Mesendoderm (in vitro differentiated cells): ENCODE data around the gene MROH2A.

Source experiments
- DNase-seq: peaks from one replicate; pipeline ENCODE4 v3.0.0; 2013
- H2AK5ac ChIP-seq: 2 replicates; pipeline ENCODE4 v1.6.1; 2013; ENCODE audit warnings: low read length, inconsistent platforms
- H2BK120ac ChIP-seq: 2 replicates; pipeline ENCODE4 v1.6.1; 2013; ENCODE audit warnings: low read depth, mild to moderate bottlenecking, low read length, moderate library complexity, mixed read lengths
- H2BK15ac ChIP-seq: replicated peaks from 2 replicates; pipeline ENCODE4 v1.6.1; 2013; ENCODE audit warnings: low read depth, mild to moderate bottlenecking, moderate library complexity
- H2BK5ac ChIP-seq: 2 replicates; pipeline ENCODE4 v1.6.1; 2013; ENCODE audit warnings: low read length, inconsistent platforms
- H3K18ac ChIP-seq: 2 replicates; pipeline ENCODE4 v1.6.1; 2013; ENCODE audit warnings: mild to moderate bottlenecking, low read length, mixed read lengths
- H3K23ac ChIP-seq: one replicate; pipeline ENCODE4 v1.6.1; 2013; ENCODE audit warnings: low read length
- H3K27ac ChIP-seq: 2 replicates; pipeline ENCODE4 v1.5.1; 2013; ENCODE audit warnings: low read depth, mild to moderate bottlenecking, inconsistent platforms, low read length, moderate library complexity
- H3K27me3 ChIP-seq: 2 replicates; pipeline ENCODE4 v1.6.1; 2013; ENCODE audit warnings: low read length, control low read depth, mild to moderate bottlenecking, inconsistent platforms; ENCODE audit not compliant: insufficient read depth, poor library complexity
- H3K36me3 ChIP-seq: 2 replicates; pipeline ENCODE4 v1.6.1; 2013; ENCODE audit warnings: low read length, inconsistent platforms; ENCODE audit not compliant: control insufficient read depth, insufficient read depth
- H3K4ac ChIP-seq: one replicate; pipeline ENCODE4 v1.6.1; 2013; ENCODE audit warnings: low read depth, mild to moderate bottlenecking, low read length, moderate library complexity
- H3K4me1 ChIP-seq: 2 replicates; pipeline ENCODE4 v1.6.1; 2013; ENCODE audit warnings: low read depth, low read length, inconsistent platforms; ENCODE audit not compliant: control insufficient read depth
- H3K4me2 ChIP-seq: 2 replicates; pipeline ENCODE4 v1.6.1; 2013; ENCODE audit warnings: low read length
- H3K4me3 ChIP-seq: 2 replicates; pipeline ENCODE4 v1.5.1; 2013; ENCODE audit warnings: mild to moderate bottlenecking, low read length
- H3K56ac ChIP-seq: one replicate; pipeline ENCODE4 v1.6.1; 2013; ENCODE audit warnings: low read length
- H3K79me1 ChIP-seq: 2 replicates; pipeline ENCODE4 v1.6.1; 2013; ENCODE audit warnings: low read length, inconsistent platforms
- H3K79me2 ChIP-seq: 2 replicates; pipeline ENCODE4 v1.6.1; 2013; ENCODE audit warnings: mild to moderate bottlenecking, low read length; ENCODE audit not compliant: control insufficient read depth, insufficient read depth
- H3K9ac ChIP-seq: 2 replicates; pipeline ENCODE4 v1.6.1; 2013; ENCODE audit warnings: low read length, inconsistent platforms
- H4K5ac ChIP-seq: one replicate; pipeline ENCODE4 v1.6.1; 2013; ENCODE audit warnings: low read length
- H4K8ac ChIP-seq: one replicate; pipeline ENCODE4 v1.6.1; 2013; ENCODE audit warnings: low read depth, mild to moderate bottlenecking, control low read depth, low read length, moderate library complexity
- WGBS: extraction: QIAGEN DNeasy Blood & Tissue Kit; methylation state at CpG from one replicate; pipeline ENCODE4 v1.1.7; 2013; ENCODE audit warnings: low lambda C conversion rate, missing lambda C conversion rate; ENCODE audit not compliant: insufficient coverage; ENCODE audit errors: extremely low coverage; 5-methylcytosine and 5-hydroxymethylcytosine counted together

MROH2A gene

DNA sequence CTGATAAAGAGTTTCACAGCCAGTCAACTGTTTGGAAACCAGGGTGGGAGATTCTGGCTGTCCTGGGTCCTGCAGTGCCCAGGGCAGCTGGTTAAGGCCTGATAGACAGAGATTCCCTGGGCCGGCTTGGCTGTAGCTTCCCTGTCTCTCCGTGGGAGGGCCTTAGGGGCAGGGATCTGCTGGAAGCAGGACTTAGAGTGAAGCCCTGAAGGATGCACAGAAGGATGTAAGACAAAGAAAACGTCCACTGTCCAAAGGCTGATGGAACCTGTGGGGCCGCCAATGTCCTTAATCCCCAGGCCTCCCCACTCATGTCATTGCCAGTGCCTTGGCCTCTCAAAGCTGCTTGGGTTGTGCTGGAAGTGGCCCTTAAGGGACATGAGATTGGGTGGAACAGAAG lies 33.0 kb downstream of the MROH2A start:
- Histone ChIP-seq H4K8ac (no peak overlapping the region), H2AK5ac (no peak overlapping the region), H2BK15ac (no peak overlapping the region), H3K27ac (no peak overlapping the region), H2BK120ac (no peak overlapping the region), H3K4me3 (no peak overlapping the region), H3K27me3 (no peaks in the 10 kb centered on the region), H3K79me1 (no peaks in the 10 kb centered on the region), H2BK5ac (no peak overlapping the region), H3K79me2 (no peaks in the 10 kb centered on the region), H3K18ac (no peak overlapping the region), H3K4ac (no peak overlapping the region), H3K9ac (no peak overlapping the region), H4K5ac (no peak overlapping the region), H3K23ac (no peak overlapping the region), H3K36me3 (no peaks in the 10 kb centered on the region), H3K4me1 (no peaks in the 10 kb centered on the region), H3K56ac (no peak overlapping the region), H3K4me2 (no peak overlapping the region)
- no peak for DNase-seq
- WGBS = no CpG with 5 or more reads among the region's 4 CpGs

- Histone ChIP-seq H3K4me2 (no peak overlapping the region), H3K4ac (no peak overlapping the region), H2BK15ac (no peak overlapping the region), H3K56ac (no peak overlapping the region), H3K36me3 (no peaks in the 10 kb centered on the region), H3K79me1 (no peaks in the 10 kb centered on the region), H2BK5ac (no peak overlapping the region), H4K8ac (no peak overlapping the region), H3K18ac (no peak overlapping the region), H2AK5ac (no peak overlapping the region), H3K4me3 (no peak overlapping the region), H3K27ac (no peak overlapping the region), H3K23ac (no peak overlapping the region), H3K9ac (no peak overlapping the region), H3K27me3 (no peaks in the 10 kb centered on the region), H3K4me1 (no peaks in the 10 kb centered on the region), H4K5ac (no peak overlapping the region), H2BK120ac (no peak overlapping the region), H3K79me2 (no peaks in the 10 kb centered on the region)
- no peak for DNase-seq
- WGBS = no CpG with 5 or more reads among the region's 8 CpGs
These were observed 33.6 kb downstream of the MROH2A start for GRCh38 chr2:233811732-233812131.

DNA sequence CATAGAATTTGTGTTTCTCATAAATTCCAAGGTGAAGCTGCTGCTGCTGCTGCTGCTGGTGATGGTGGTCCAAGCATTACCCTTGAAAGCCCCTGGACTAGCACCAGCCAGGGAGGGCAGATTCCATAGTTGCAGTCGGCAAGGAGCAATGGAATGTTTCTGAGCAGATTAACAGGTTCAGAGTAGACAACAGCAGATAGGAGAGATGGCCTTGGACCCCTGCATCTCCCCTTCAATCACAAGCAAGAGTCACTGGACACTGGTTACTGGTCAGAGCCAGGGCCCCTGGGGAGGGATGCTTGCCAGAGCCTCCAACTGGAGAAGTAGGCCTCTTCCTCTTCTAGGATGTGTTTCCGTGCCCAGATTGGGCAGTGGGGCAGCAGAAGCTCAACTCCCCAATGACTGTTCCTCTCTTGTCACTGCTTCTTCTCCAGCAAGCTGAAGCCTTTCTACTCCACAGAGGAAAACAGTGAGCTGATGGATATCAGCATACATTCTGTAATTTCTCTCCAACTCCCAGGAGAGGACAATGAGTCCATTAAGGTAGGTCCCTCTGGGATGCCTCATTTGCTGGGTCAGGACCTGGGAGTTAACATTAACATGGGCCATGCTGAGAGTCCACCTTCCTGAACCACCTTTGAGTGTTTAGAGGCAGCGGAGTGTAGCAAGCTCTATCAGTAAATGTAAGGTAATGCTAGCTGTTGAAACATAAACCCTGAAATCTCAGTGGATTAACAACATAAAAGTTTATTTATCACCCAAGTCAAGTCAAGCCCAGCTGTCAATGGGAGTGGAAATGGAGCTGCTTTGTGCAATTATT lies 35.3 kb downstream of the MROH2A start:
- Histone ChIP-seq H3K18ac (no peak overlapping the region), H2BK15ac (no peak overlapping the region), H3K4ac (no peak overlapping the region), H3K36me3 (no peaks in the 10 kb centered on the region), H2BK120ac (no peak overlapping the region), H3K9ac (no peak overlapping the region), H3K79me2 (no peaks in the 10 kb centered on the region), H2AK5ac (no peak overlapping the region), H3K4me2 (no peak overlapping the region), H3K56ac (no peak overlapping the region), H3K79me1 (no peaks in the 10 kb centered on the region), H4K5ac (no peak overlapping the region), H2BK5ac (no peak overlapping the region), H3K4me3 (no peak overlapping the region), H3K4me1 (no peaks in the 10 kb centered on the region), H4K8ac (no peak overlapping the region), H3K27ac (no peak overlapping the region), H3K27me3 (no peaks in the 10 kb centered on the region), H3K23ac (no peak overlapping the region)
- no peak for DNase-seq
- no CpG with 5 or more reads among the region's 3 CpGs for WGBS

- no peaks in the 10 kb centered on the region for H3K79me1 ChIP-seq
- H3K56ac ChIP-seq = no peak overlapping the region
- no peak overlapping the region for H3K18ac ChIP-seq
- no peak overlapping the region for H2BK15ac ChIP-seq
- peak; percentile 33 for DNase-seq
- no peaks in the 10 kb centered on the region for H3K79me2 ChIP-seq
- H3K4me1 ChIP-seq = no peaks in the 10 kb centered on the region
- no peak overlapping the region for H2BK5ac ChIP-seq
- no peak overlapping the region for H2BK120ac ChIP-seq
- H3K23ac ChIP-seq = no peak overlapping the region
- no peak overlapping the region for H3K4me2 ChIP-seq
- no peak overlapping the region for H3K4ac ChIP-seq
- H3K27me3 ChIP-seq = no peaks in the 10 kb centered on the region
- H4K8ac ChIP-seq = no peak overlapping the region
- no peak overlapping the region for H3K4me3 ChIP-seq
- H3K36me3 ChIP-seq = no peaks in the 10 kb centered on the region
- H3K27ac ChIP-seq = no peak overlapping the region
- WGBS = no CpG with 5 or more reads among the region's 2 CpGs
- H3K9ac ChIP-seq = no peak overlapping the region
- no peak overlapping the region for H4K5ac ChIP-seq
- no peak overlapping the region for H2AK5ac ChIP-seq
These were observed 36.1 kb downstream of the MROH2A start for GRCh38 chr2:233814056-233814835.

DNA sequence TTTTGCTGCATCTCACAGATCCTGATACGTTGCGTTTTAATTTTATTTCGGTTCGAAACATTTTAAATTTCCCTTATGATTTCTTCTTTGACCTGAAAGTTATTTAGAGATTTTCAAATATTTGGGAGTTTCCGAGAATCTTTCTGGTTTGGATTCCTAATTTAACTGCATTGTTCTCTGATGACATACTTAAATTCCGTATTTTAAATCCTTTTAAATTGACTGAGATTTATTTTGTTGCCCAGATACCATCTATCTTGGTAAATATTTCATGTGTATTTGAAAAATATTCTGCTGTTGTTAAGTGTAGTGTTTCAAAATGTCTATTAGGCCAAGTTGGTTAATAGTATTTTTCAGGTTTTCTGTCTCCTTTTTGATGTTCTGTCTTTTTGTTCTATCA lies 37.7 kb downstream of the MROH2A start:
- no peak for DNase-seq
- no CpG with 5 or more reads among the region's 6 CpGs for WGBS
- H2AK5ac ChIP-seq = no peak overlapping the region
- no peak overlapping the region for H3K56ac ChIP-seq
- H2BK5ac ChIP-seq = no peak overlapping the region
- H3K27me3 ChIP-seq = no peaks in the 10 kb centered on the region
- no peaks in the 10 kb centered on the region for H3K79me2 ChIP-seq
- no peak overlapping the region for H2BK15ac ChIP-seq
- H3K9ac ChIP-seq = no peak overlapping the region
- no peak overlapping the region for H4K5ac ChIP-seq
- H3K36me3 ChIP-seq = no peaks in the 10 kb centered on the region
- H3K4me2 ChIP-seq = no peak overlapping the region
- H3K4me3 ChIP-seq = no peak overlapping the region
- no peak overlapping the region for H3K27ac ChIP-seq
- H3K79me1 ChIP-seq = no peaks in the 10 kb centered on the region
- no peak overlapping the region for H3K23ac ChIP-seq
- no peaks in the 10 kb centered on the region for H3K4me1 ChIP-seq
- no peak overlapping the region for H4K8ac ChIP-seq
- H2BK120ac ChIP-seq = no peak overlapping the region
- H3K4ac ChIP-seq = no peak overlapping the region
- H3K18ac ChIP-seq = no peak overlapping the region
